Upper lobe of left lung (tissue), 4 donors: Measurements from ENCODE around the gene LIPK.

Experiments used
- POLR2A ChIP-seq, 4 donors: fragments of 450-650 bp; IDR thresholded peaks; one replicate each; pipeline ENCODE4 v1.5.1; 2016 to 2017; ENCODE audit warnings: antibody characterized with exemption in 4 of 4, mild to moderate bottlenecking in 2 of 4
- POLR2AphosphoS5 ChIP-seq, 2 donors: sonication (generic); formaldehyde crosslinking; IDR thresholded peaks; one replicate each; pipeline ENCODE4 v1.5.1; 2017; ENCODE audit warnings: antibody characterized with exemption in 2 of 2
- TF ChIP-seq, protein P1 (sequence below), 6 experiments: fragments of 450-650 bp in 4 of 6; fragments of 200-600 bp in 2 of 6; sonication (generic) in 2 of 6; IDR thresholded peaks; one replicate each; pipeline ENCODE4 v1.5.1; 2016 to 2019; ENCODE audit warnings: antibody characterized with exemption in 6 of 6

DNA sequence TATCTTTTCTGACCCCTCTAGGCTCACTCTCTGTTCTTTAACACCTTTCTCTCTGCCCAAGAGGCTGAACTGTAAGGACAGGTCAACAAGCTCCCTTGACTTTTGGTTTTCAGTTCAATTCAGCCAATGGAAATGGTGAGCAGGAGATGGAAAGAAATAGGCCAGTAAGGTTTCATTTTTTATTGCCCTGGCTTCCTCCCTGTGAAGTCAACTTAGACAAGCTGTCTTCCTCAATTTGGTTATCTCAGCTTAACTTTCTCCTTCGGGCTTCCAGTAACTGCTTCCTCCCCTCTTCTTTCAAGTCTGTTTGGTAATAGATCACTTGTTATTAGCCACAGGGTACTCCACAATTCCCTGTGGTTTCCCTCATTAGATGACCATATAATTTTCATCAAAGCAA is 19.7 kb downstream of the LIPK start:
- no peak for TF ChIP-seq POLR2AphosphoS5 (IDR thresholded peaks at IDR 0.05)
- TF ChIP-seq, protein P1, sequence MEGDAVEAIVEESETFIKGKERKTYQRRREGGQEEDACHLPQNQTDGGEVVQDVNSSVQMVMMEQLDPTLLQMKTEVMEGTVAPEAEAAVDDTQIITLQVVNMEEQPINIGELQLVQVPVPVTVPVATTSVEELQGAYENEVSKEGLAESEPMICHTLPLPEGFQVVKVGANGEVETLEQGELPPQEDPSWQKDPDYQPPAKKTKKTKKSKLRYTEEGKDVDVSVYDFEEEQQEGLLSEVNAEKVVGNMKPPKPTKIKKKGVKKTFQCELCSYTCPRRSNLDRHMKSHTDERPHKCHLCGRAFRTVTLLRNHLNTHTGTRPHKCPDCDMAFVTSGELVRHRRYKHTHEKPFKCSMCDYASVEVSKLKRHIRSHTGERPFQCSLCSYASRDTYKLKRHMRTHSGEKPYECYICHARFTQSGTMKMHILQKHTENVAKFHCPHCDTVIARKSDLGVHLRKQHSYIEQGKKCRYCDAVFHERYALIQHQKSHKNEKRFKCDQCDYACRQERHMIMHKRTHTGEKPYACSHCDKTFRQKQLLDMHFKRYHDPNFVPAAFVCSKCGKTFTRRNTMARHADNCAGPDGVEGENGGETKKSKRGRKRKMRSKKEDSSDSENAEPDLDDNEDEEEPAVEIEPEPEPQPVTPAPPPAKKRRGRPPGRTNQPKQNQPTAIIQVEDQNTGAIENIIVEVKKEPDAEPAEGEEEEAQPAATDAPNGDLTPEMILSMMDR (IDR thresholded peaks at IDR 0.05): no peak
- TF ChIP-seq POLR2A (IDR thresholded peaks at IDR 0.05): no peak
